GM19043 (cell line): Measurements from ENCODE around the gene BMPR1B.
"Not testable (repeated sequence)": the region's sequence is repeated elsewhere in the genome, so short reads cannot be mapped to it uniquely, and the experiment has no call there.

ENCODE experiments used
- ATAC-seq: cut with Tn5 transposase; IDR thresholded peaks from one replicate; pipeline ENCODE4 v1.9.1; 2021; ENCODE audit warnings: low read depth; ENCODE audit not compliant: unreplicated experiment

The BMPR1B gene

GRCh38 chr4:95107635-95108034 is 349.9 kb downstream of the BMPR1B start:
- ATAC-seq, result no peak

- no peak for ATAC-seq
These were observed 351.2 kb downstream of the BMPR1B start for GRCh38 chr4:95108883-95109421.

- no peak for ATAC-seq
These were observed 356.8 kb downstream of the BMPR1B start for GRCh38 chr4:95114521-95114920.

- no peak for ATAC-seq
These were observed 360.7 kb downstream of the BMPR1B start for GRCh38 chr4:95118497-95118896.

DNA sequence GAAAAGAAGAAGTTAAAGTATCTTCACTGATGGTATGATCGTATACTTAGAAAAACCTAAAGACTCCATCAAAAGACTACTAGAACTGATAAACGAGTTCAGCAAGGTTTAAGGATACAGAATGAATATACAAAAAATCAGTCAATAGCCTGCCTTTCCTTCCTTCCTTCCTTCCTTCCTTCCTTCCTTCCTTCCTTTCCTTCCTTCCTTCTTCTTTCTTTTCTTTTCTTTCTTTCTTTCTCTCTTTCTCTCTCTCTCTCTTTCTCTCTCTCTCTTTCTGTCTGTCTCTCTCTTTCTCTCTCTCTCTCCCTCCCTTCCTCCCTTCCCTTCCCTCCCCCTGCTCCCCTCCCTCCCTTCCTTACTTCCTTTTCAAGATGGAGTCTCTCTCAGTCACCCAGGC is 362.7 kb downstream of the BMPR1B start:
- ATAC-seq, result no peak

DNA sequence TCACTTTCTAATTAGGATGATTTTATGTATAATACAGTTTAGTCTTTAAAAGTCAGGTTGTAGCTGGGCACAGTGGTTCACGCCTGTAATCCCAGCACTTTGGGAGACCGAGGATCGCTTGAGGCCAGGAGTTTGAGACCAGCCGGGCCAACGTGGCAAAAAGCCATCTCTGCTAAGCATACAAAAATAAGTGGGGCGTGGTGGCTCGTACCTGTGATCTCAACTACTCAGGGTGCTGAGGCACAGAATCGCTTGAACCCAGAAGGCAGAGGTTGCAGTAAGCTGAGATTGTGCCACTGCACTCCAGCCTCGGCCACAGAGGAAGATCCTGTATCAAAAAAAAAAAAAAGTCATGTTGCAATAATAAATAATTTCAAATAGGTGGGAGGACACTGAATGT is 364.2 kb downstream of the BMPR1B start:
- ATAC-seq, result no peak

DNA sequence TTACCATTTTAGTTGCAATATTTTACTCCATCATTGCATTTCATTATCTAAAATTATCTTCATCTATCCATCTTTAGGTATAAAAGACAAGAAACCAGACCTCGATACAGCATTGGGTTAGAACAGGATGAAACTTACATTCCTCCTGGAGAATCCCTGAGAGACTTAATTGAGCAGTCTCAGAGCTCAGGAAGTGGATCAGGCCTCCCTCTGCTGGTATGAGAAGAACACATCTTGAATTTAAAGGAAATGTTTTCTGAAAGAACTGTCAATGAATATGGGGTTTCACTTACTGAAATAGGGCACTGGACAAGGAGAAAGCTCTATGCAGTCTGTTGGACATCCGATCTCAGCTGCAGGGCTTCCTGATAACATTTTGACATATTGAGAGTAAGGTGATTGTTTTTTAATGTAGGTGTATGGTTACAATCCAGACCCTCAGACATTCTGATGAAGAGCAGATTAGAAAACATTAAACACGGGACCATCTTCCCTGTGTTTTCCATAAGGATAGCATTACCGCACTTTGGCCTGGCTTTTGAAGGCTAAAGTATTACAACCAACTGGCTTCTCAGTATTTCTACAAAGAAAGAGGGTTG is 367.2 kb downstream of the BMPR1B start:
- ATAC-seq, result no peak

- ATAC-seq, result no peak
These were observed 371.3 kb downstream of the BMPR1B start for GRCh38 chr4:95129031-95129430.

DNA sequence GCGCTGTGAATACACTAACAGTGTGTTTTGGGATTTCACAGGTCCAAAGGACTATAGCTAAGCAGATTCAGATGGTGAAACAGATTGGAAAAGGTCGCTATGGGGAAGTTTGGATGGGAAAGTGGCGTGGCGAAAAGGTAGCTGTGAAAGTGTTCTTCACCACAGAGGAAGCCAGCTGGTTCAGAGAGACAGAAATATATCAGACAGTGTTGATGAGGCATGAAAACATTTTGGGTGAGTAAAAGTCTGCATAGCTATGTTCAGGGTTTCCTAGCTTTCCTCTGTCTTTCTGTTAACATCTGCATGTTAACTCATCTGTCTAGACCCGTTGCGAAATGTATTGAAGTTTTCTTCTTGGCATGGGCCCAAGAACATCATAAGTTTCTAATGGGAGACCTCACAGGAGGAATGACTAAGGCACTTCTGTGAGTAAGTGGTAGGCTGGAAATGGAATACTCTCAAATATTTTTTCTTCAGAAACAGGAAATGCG is 372.1 kb downstream of the BMPR1B start:
- ATAC-seq, result no peak

DNA sequence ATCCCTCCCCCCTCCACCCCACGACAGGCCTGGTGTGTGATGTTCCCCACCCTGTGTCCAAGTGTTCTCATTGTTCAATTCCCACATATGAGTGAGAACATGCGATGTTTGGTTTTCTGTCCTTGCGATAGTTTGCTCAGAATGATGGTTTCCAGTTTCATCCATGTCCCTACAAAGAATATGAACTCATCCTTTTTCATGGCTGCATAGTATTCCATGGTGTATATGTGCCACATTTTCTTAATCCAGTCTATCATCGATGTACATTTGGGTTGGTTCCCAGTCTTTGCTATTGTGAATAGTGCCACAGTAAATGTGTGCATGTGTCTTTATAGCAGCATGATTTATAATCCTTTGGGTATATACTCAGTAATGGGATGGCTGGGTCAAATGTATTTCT is 376.3 kb downstream of the BMPR1B start:
- not testable (repeated sequence) for ATAC-seq

- not testable (repeated sequence) for ATAC-seq
These were observed 381.7 kb downstream of the BMPR1B start for GRCh38 chr4:95139424-95139823.

- ATAC-seq, result no peak
These were observed 383.6 kb downstream of the BMPR1B start for GRCh38 chr4:95141361-95141760.

DNA sequence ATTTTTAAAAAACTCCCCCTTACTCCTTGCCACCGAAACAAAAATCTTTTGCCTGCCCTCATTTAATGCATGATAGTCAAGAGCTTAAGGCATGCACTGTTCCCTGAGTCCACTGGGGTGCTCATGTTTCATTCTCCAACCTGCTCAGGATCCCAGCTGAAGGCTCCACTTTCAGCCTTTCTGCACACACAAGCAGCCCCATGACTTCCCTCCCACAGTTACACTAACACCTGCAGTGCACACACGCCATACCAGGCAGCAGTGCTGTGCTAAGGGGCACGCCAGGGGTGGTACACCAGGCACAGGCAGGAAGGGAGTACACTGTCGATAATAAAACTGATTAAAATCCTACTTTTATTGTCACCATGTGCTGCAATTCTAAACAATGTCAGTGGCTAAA is 385.2 kb downstream of the BMPR1B start:
- ATAC-seq, result no peak

DNA sequence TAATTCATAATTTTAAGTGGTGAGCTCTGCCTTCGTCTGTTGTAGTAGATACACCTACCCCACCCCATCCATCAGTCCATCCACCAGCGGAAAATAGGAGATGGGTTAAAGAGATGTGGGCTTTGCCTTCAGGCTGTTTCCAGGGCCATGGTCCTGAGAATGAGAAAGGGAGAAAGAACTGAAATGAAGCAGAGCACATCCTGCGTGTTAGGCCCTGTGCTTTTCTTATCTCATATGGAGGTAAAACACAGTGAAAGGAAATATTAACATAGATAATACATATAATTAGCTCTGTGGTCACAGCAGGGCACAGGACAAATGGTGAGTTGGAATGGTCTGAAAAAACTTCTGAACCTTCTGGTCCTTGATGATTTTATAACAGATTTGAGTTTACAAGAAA is 393.5 kb downstream of the BMPR1B start:
- no peak for ATAC-seq

- ATAC-seq, result no peak
These were observed 395.4 kb downstream of the BMPR1B start for GRCh38 chr4:95153182-95153581.

DNA sequence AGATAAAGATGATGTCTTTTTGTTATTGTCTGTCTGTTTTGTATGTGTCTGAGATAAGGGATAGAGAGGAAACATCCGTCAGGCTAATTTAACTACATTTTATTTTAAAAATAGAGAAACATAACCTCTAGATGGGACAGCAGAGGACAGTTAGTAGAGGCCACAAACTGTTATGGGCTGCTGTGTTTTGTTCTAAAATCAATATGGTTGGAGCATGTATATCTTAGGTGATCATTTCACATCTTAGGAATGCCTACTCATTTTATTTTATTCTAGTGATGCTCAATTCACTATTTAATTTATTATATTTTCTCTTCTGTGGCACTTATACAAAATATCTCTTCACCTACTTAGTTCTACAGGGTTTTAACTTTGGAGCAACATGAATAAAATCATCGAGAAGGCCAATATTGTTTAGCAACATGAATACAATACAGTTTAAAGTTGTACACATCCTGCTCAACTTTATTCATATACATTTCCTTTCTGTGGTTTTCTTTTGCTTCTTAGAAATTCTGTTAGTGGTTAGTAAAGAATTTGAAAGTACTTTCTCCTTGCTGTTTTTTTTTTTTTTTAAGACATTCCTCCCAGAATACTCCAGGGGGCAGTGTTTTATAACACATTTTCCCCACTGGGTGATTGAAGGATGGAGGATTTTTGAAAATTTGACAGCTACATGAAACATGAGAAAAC is 398.1 kb downstream of the BMPR1B start:
- ATAC-seq, result no peak

GRCh38 chr4:95156452-95156765 is 398.7 kb downstream of the BMPR1B start:
- no peak for ATAC-seq

- no peak for ATAC-seq
These were observed 399.8 kb downstream of the BMPR1B start for GRCh38 chr4:95157596-95157995.

DNA sequence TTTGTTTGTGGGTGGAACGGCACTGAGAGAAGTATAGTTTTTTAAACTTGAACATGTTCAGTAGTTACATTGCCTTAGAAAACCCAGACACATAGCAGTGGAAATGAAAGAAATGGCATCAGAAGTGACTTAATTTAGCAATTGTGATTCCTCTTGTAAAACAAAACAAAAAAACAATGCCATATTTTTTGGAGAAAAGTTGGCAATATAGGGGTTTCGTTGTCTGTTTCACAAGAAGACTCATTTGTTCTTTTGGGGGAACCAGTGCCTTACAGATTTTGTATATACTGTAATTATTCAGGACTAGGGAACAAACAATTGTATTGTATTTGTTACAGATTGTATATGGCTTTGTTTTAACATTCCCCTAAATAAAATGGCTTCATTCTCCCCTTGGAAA is 400.3 kb downstream of the BMPR1B start:
- ATAC-seq, result no peak

DNA sequence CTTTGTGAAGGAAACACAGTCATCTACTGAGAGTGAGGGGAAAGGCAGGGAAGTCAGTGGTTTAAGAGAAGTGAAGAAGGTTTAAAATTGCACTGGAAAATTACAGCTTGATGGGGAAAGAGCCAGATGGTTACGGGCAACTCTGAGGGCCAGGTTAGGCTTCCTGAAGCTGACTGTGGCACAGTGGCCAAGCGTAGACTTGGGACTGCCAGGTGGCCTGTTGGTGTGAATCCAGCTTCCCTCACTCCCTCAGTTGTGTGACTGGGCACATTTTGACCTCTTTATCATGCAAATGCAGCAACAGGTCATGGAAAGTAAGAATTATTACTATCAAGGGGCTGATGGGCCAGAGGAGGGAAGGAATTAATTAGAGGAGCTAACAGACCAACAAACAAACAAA is 400.9 kb downstream of the BMPR1B start:
- ATAC-seq, result no peak

GRCh38 chr4:95159384-95159783 is 401.6 kb downstream of the BMPR1B start:
- no peak for ATAC-seq

DNA sequence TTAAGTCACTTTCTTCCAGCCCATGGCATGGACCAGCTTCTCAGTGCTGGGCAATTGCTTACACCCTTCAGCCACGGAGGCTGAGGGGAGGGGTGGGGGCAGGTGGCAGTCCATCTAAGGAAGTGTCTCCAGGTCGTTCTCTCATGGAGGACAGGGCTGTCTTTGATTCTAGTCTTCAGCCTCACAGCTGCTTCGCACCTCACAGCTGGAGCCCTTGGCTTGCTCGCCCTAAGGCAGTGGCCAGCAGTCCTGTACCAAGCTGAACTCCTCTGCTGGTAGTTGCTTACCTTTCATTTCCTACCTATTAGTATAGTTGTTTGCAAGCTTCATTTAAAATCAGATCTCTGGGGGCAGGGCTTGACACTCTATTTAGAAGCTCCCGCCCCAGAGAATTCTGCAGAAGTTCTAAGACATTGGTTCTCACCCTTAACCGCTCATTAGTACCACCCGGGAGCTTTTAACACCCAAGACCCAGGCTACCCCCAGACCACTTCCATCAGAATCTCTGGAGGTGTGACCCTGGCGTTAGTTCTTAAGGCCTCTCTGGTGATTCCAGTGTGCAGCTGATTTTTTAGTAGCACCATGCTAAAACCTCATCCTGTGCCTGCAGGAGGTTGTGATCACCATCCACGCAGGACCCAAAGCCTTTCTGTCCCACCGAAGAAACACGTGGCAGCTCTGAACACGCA is 404.2 kb downstream of the BMPR1B start:
- no peak for ATAC-seq
